ENCODE measurements around the gene ANOS1. TPM values are rescaled to one million over a fixed set of nuclear protein-coding genes. Genes with fewer than 3 reads are reported as not detected.

ANOS1 gene
- total and polyA plus RNA-seq, 2 donors (not counting 1 experiment from before 2014, with no cell fraction given) = under 0.01 to 0.07 TPM

DNA sequence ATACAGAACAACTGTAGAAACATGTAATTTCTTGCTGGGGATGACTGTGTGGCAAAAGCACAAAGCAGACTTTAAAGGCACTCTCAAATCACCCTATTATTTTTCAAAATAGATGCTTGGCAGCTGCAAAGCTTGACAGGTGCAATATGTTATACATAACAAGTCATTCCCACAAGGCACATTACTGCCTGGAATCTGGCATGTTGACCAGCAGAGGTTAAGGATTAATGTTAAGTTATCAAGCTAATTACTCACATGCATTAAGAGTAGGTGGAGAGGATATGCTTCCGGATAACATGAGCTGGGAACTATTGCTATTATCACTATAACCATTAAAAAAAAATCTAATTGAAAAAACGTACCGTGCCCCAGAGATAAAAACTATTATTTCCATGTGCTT lies 17.8 kb downstream of the ANOS1 start:
- no peaks in the 10 kb centered on the region for H4K20me1 ChIP-seq (ENCODE audit: control insufficient read depth, extremely low read depth, insufficient read depth, low read length)
- no peak for DNase-seq (ENCODE audit: low read depth in 2 of 2)
- TF ChIP-seq EZH2 (IDR thresholded peaks at IDR 0.05; ENCODE audit: low read length, missing control alignments) (no peak), CTCF (conservative IDR thresholded peaks at IDR 0.05 in 1 of 2, IDR thresholded peaks at IDR 0.05 in 1 of 2; ENCODE audit: low read depth in 1 of 2, low read length in 2 of 2) (no peak)

GRCh38 chrX:8711401-8711800 lies 20.5 kb downstream of the ANOS1 start:
- no peak overlapping the region for H3K4me2 ChIP-seq (ENCODE audit: extremely low read depth, insufficient read depth, low read length)
- no peaks in the 10 kb centered on the region for H3K27me3 ChIP-seq (ENCODE audit: control insufficient read depth, insufficient read depth, low read length)
- no peak overlapping the region for H3K27ac ChIP-seq (ENCODE audit: insufficient read depth, low read length)
- H3K79me2 ChIP-seq (ENCODE audit: control insufficient read depth, insufficient read depth, low read length) = no peaks in the 10 kb centered on the region
- no peaks in the 10 kb centered on the region for H3K9me3 ChIP-seq (ENCODE audit: control insufficient read depth, insufficient read depth, low read depth, low read length)
- H4K20me1 ChIP-seq (ENCODE audit: control insufficient read depth, extremely low read depth, insufficient read depth, low read length) = no peaks in the 10 kb centered on the region
- H3K9ac ChIP-seq (ENCODE audit: insufficient read depth, low read length) = no peak overlapping the region
- H3K36me3 ChIP-seq (ENCODE audit: control insufficient read depth, insufficient read depth, low read length) = no peaks in the 10 kb centered on the region
- H3K4me3 ChIP-seq (replicated peaks in 1 of 4; ENCODE audit: control extremely low read depth in 1 of 4, insufficient read depth in 1 of 4, low read depth in 3 of 4, low read length in 4 of 4) = no peak overlapping the region
- no peak for TF ChIP-seq CTCF (conservative IDR thresholded peaks at IDR 0.05 in 1 of 2, IDR thresholded peaks at IDR 0.05 in 1 of 2; ENCODE audit: low read depth in 1 of 2, low read length in 2 of 2)
- no peak for DNase-seq (ENCODE audit: low read depth in 2 of 2)
- no peak overlapping the region for H2AFZ ChIP-seq (ENCODE audit: low read length)
- H3K4me1 ChIP-seq (ENCODE audit: control insufficient read depth, extremely low read depth, insufficient read depth, low read length) = no peaks in the 10 kb centered on the region

More for the DNA sequence above, 17.8 kb downstream of the ANOS1 start:
- no peak overlapping the region for H3K4me3 ChIP-seq (replicated peaks in 1 of 4; ENCODE audit: control extremely low read depth in 1 of 4, insufficient read depth in 1 of 4, low read depth in 3 of 4, low read length in 4 of 4)
- H3K36me3 ChIP-seq (ENCODE audit: control insufficient read depth, insufficient read depth, low read length) = no peaks in the 10 kb centered on the region
- H3K27me3 ChIP-seq (ENCODE audit: control insufficient read depth, insufficient read depth, low read length) = no peaks in the 10 kb centered on the region
- H3K4me1 ChIP-seq (ENCODE audit: control insufficient read depth, extremely low read depth, insufficient read depth, low read length) = no peaks in the 10 kb centered on the region
- H3K9ac ChIP-seq (ENCODE audit: insufficient read depth, low read length) = no peak overlapping the region
- H2AFZ ChIP-seq (ENCODE audit: low read length) = no peak overlapping the region
- no peak overlapping the region for H3K27ac ChIP-seq (ENCODE audit: insufficient read depth, low read length)
- no peaks in the 10 kb centered on the region for H3K9me3 ChIP-seq (ENCODE audit: control insufficient read depth, insufficient read depth, low read depth, low read length)
- no peak overlapping the region for H3K4me2 ChIP-seq (ENCODE audit: extremely low read depth, insufficient read depth, low read length)
- no peaks in the 10 kb centered on the region for H3K79me2 ChIP-seq (ENCODE audit: control insufficient read depth, insufficient read depth, low read length)

DNA sequence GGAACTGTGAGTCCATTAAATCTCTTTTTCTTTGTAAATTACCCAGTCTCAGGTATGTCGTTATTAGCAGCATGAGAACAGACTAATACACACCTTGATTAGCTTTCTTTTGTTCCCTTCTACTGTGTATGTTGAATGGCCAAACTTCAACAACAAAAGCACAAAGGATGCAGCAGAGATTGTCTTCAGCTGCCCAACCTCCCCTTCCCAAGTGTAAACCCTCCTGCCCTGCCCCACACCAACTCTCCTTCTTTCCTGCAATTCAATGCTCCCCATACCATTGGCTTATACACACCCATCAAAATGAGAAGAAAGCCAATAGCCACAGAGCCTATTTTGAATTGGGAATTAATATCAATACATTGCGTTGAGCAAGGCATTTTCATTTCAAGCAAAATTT lies 27.8 kb downstream of the ANOS1 start:
- H3K27ac ChIP-seq (ENCODE audit: insufficient read depth, low read length) = no peak overlapping the region
- TF ChIP-seq CTCF (conservative IDR thresholded peaks at IDR 0.05 in 1 of 2, IDR thresholded peaks at IDR 0.05 in 1 of 2; ENCODE audit: low read depth in 1 of 2, low read length in 2 of 2) (no peak), EZH2 (IDR thresholded peaks at IDR 0.05; ENCODE audit: low read length, missing control alignments) (no peak)
- no peak for DNase-seq (ENCODE audit: low read depth in 2 of 2)

More for the DNA sequence above, 27.8 kb downstream of the ANOS1 start:
- no peak overlapping the region for H3K4me2 ChIP-seq (ENCODE audit: extremely low read depth, insufficient read depth, low read length)
- H3K4me1 ChIP-seq (ENCODE audit: control insufficient read depth, extremely low read depth, insufficient read depth, low read length) = no peaks in the 10 kb centered on the region
- H3K79me2 ChIP-seq (ENCODE audit: control insufficient read depth, insufficient read depth, low read length) = no peaks in the 10 kb centered on the region
- no peaks in the 10 kb centered on the region for H3K36me3 ChIP-seq (ENCODE audit: control insufficient read depth, insufficient read depth, low read length)
- H3K4me3 ChIP-seq (replicated peaks in 1 of 4; ENCODE audit: control extremely low read depth in 1 of 4, insufficient read depth in 1 of 4, low read depth in 3 of 4, low read length in 4 of 4) = no peak overlapping the region
- no peaks in the 10 kb centered on the region for H3K9me3 ChIP-seq (ENCODE audit: control insufficient read depth, insufficient read depth, low read depth, low read length)
- no peaks in the 10 kb centered on the region for H4K20me1 ChIP-seq (ENCODE audit: control insufficient read depth, extremely low read depth, insufficient read depth, low read length)
- no peak overlapping the region for H3K9ac ChIP-seq (ENCODE audit: insufficient read depth, low read length)
- no peak overlapping the region for H2AFZ ChIP-seq (ENCODE audit: low read length)
- no peaks in the 10 kb centered on the region for H3K27me3 ChIP-seq (ENCODE audit: control insufficient read depth, insufficient read depth, low read length)

Data from fibroblast of lung (primary cell).